ENCODE results near the gene SH3RF1. TPM values are rescaled to one million over a fixed set of nuclear protein-coding genes. Genes with fewer than 3 reads are reported as not detected.

Gene SH3RF1
- total and polyA plus RNA-seq, 11 donors = 1.7 to 17.2 (median 8.9) TPM

GRCh38 chr4:169251291-169252235 lies 19.2 kb downstream of the SH3RF1 start:
- 77 to 87% (median 81%) methylated on average over 13 of the region's 13 CpGs for WGBS, 4 donors
- Histone ChIP-seq H3K9me3 (no peaks in the 10 kb centered on the region), H3K4me1 (peaks cover 0 to 71% (median 59%) of the 10 kb centered on the region in 12 donors), H3K36me3 (no peaks in the 10 kb centered on the region), H3K27ac (no peak overlapping the region), H3K4me3 (no peak overlapping the region), H3K27me3 (no peaks in the 10 kb centered on the region)
- ATAC-seq (no peak), DNase-seq (no peak)
- no peak for TF ChIP-seq POLR2A (IDR thresholded peaks at IDR 0.05)
- TF ChIP-seq CTCF (IDR thresholded peaks at IDR 0.05) = no peak
- intact Hi-C loops (cut with DNase I) = no loop called here

GRCh38 chr4:169250796-169251195 lies 20.0 kb downstream of the SH3RF1 start:
- TF ChIP-seq CTCF (IDR thresholded peaks at IDR 0.05) (no peak), POLR2A (IDR thresholded peaks at IDR 0.05) (no peak)
- Histone ChIP-seq H3K27ac (no peak overlapping the region), H3K36me3 (no peaks in the 10 kb centered on the region), H3K27me3 (no peaks in the 10 kb centered on the region), H3K4me3 (no peak overlapping the region), H3K9me3 (no peaks in the 10 kb centered on the region), H3K4me1 (peaks cover 0 to 72% (median 55%) of the 10 kb centered on the region in 12 donors)
- intact Hi-C loops (cut with DNase I) = no loop called here
- DNase-seq (no peak), ATAC-seq (no peak)
- 82 to 100% (median 91%) methylated on average over 1 of the region's 1 CpG for WGBS, 4 donors

- no peaks in the 10 kb centered on the region for H3K9me3 ChIP-seq
- no peak for ATAC-seq
- H3K27me3 ChIP-seq = no peaks in the 10 kb centered on the region
- peaks cover 0 to 68% (median 51%) of the 10 kb centered on the region in 12 donors for H3K4me1 ChIP-seq
- TF ChIP-seq POLR2A (IDR thresholded peaks at IDR 0.05) (no peak), CTCF (IDR thresholded peaks at IDR 0.05) (no peak)
- H3K27ac ChIP-seq = no peak overlapping the region
- no peaks in the 10 kb centered on the region for H3K36me3 ChIP-seq
- intact Hi-C loops (cut with DNase I) = no loop called here
- H3K4me3 ChIP-seq = no peak overlapping the region
- 71 to 86% (median 81%) methylated on average over 2 of the region's 2 CpGs for WGBS, 4 donors
- no peak for DNase-seq
Observed at GRCh38 chr4:169249999-169250398, 20.8 kb downstream of the SH3RF1 start.

- no peak for DNase-seq
- Histone ChIP-seq H3K9me3 (no peaks in the 10 kb centered on the region), H3K36me3 (no peaks in the 10 kb centered on the region), H3K4me1 (peaks cover 0 to 65% (median 47%) of the 10 kb centered on the region in 12 donors), H3K27me3 (no peaks in the 10 kb centered on the region), H3K27ac (no peak overlapping the region), H3K4me3 (no peak overlapping the region)
- intact Hi-C loops (cut with DNase I) = no loop called here
- ATAC-seq = no peak
- 64 to 78% (median 69%) methylated on average over 6 of the region's 6 CpGs for WGBS, 4 donors
- TF ChIP-seq POLR2A (IDR thresholded peaks at IDR 0.05) (no peak), CTCF (IDR thresholded peaks at IDR 0.05) (no peak)
Observed at GRCh38 chr4:169249214-169249973, 21.4 kb downstream of the SH3RF1 start.
